ENCODE measurements around the gene PERM1.
"Not testable (repeated sequence)": the region's sequence is repeated elsewhere in the genome, so short reads cannot be mapped to it uniquely, and the experiment has no call there.

PERM1 gene

GRCh38 chr1:1013922-1014648, 32.2 kb upstream of the PERM1 start:
- peak; percentile 45 to 55 for DNase-seq

GRCh38 chr1:1013105-1013921, 31.4 kb upstream of the PERM1 start, which contains the start of gene ISG15:
ISG15 (plus strand) TSS chr1:1013497; CDS start chr1:1013574, 77 bp downstream.
- DNase-seq: peak; percentile 83 to 88

DNA sequence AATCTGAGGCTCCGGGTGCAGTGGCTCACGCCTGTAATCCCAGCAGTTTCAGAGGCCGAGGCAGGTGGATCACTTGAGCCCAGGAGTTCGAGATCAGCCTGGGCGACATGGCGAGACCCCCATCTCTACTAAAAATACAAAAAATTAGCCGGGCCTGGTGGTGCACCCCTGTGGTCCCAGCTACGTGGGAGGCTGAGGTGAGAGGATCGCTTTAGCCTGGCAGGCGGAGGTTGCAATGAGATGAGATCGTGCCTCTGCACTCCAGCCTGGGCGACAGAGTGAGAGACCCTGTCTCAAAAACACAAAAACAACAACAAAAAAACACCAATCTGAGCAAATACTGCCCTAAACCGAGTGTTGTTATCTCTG, 30.8 kb upstream of the PERM1 start:
- not testable (repeated sequence) for DNase-seq

DNA sequence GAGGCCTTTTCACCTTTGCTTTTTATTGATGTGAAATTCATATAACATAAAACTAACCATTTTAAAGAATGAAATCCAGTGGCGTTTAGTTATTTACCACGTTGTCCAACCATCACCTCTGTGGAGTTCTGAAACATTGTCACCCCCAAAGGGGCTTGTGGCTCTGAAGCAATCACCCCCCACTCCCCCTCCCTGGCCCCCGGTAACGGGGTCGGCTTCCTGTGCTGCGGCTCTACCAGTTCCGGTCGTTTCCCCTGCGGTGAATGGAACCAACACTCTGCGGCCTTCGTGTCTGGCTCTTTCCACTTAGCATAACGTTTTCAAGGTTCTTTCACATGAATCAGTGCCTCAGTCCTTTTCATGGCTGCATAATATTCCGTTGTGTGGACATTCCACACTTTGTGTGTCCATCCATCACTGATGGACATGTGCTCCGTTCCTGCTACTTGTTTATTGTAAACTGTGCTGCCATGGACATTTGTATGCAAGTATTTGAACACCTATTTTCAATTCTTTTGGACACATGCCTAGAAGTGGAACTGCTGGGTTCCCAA, 29.6 kb upstream of the PERM1 start:
- DNase-seq: no peak

DNA sequence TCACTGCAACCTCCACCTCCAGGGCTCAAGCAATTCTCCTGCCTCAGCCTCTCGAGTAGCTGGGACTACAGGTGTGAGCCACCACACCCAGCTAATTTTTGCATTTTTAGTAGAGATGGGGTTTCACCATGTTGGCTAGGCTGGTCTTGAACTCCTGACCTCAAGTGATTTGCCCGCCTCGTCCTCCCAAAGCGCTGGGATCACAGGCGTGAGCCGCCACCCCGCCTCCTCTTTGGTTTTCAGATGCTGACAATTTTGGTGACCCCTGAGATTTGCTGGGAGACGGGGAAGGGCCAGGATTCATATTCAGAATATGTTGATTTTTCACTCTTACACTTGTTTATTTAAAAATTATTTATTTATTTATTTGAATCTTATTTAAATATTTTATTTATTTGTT, 28.2 kb upstream of the PERM1 start:
- DNase-seq: not testable (repeated sequence)

DNA sequence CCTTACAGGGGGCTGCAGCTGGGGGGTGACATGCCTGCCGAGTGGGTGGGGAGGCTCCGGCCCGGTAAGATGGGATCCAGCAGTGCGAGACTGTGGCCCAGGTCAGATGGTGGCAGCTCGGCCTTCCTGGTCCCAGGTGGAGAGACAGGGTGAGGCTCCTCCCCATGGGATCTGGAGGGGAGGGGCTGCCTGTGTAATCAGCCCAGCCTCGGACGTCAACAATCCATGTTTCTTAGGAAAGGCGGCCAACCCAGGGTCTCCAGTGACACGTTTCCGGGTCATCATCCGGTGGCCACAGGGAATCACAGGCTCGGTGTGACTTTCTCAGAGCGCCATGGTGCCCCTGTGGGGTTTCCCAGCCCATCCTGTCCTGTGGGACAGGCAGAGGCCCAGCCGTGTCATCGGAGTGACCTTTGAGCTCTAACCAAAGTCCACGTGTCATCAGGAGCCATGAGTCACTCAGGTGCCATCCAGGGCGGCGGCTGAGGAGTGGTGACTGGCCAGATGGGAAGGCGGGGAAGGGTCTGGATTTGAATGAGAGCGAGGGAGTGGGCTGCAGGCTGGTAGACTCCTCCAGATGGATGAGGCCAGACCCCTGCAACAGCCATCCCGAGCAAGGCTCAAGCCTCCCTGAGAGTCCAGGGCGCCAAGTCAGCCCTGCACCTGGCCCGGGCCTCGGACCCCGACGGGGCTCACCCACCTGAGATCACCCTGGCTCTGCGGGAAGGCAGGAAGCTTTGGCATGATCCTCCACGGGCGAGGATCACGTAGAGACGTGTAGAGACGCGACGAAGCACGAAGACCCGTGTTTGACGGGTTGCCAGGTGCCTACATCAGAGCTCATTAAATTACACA, 24.6 kb upstream of the PERM1 start:
- no peak for DNase-seq

DNA sequence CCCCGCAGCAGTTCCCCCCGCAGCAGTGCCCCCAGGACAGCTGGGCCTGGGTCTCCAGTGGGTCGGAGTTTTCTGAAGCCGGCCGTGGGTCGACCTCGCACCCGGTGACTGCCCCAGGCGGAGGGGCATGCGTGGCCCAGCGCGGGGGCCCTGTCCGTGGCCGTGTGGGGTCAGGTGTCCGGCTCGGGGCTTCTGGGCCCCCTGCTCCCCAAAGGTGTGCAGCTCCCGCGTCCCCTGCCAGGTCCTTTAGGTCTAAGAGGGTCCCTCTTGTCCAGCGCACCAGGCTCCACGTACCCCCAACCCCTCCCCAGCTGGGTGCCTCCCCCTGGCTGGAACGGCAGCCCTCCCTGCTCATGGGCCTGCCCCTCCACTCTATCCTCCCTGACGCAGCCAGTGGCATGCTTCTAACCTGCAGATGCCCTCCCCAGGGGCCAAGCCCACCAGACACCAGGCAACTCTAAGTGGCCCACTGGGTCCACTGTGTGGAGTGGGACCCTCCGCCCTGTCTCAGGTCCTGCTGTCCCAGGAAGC, 23.9 kb upstream of the PERM1 start:
- DNase-seq: no peak

- no peak for DNase-seq
Observed at GRCh38 chr1:1004780-1005697, 23.1 kb upstream of the PERM1 start.

DNA sequence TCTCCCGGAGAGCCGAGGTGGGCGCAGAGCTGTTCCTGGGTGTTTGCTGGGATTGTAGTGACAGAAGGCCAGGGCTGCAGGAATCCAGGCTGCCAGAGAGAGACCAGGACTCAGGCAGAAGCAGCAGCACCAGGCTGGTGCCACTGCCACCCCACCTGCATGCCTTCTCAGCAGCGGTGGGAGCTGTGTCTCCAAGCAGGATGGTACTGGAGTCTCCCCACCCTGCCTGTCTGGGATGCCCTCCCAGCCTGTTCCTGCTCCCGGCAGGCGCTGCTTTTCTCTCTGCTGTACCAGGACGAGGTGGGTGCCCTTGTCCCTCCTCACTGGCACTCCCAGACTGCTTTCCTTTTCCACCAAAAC, 22.5 kb upstream of the PERM1 start:
- DNase-seq: no peak

- DNase-seq: no peak
Observed at GRCh38 chr1:1003618-1004419, 21.9 kb upstream of the PERM1 start.

GRCh38 chr1:1001057-1001783, 19.3 kb upstream of the PERM1 start:
- no peak for DNase-seq

- peak; percentile 68 to 69 for DNase-seq
Observed at GRCh38 chr1:1000357-1001056, 18.6 kb upstream of the PERM1 start.

GRCh38 chr1:999725-1000356, 17.9 kb upstream of the PERM1 start, which contains the start of gene HES4:
HES4 (minus strand) TSS chr1:1000097; CDS start chr1:999973, 124 bp downstream.
- peak; percentile 71 to 73 for DNase-seq

DNA sequence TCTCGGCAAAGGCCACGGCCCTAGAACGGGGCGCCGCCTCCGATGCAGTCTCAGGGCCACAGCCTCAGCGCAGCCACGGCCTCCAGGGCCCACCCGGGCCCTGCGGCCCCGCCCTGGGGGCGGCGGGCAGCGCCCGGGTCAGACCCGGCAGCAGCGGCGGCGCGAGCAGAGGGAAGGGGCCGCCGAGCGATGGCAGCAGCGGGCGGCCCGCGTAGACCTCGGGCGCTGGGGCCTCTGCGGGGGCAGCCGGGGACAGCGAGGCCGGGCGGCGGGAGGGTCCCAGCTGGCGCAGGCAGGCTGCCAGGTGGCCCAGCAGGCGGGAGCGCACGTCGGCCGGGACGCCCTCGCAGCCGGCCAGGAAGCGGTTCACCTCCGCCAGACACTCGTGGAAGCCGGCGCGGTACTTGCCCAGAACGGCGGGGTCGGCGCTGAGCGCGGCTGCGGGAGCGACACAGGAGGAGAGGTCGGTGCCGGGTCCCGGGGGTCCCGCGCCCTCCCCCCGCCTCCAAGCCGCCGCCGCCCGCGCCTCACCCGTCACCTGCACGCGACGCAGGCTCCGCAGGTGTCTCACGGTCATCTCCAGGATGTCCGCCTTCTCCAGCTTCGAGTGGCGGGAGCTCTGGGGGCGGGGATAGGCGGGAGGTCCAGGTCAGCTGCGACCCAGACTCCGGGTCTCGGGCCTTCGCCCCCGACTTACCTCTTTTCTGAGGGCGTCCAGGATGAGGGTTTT, 17.3 kb upstream of the PERM1 start:
- DNase-seq: peak in 1 of 2 experiments; percentile 24

DNA sequence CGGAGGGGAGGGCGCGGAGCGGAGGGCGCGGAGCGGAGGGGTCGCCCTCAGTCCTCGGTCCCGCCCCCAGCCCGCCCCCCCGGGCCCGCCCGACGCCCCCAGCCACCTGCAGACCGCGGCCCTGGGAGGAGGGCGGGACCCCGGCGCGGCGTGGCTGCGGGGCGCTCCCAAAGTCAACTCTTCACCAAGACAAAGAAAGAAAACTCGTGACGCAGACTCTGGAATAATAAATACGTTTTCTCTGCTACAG, 16.8 kb upstream of the PERM1 start:
- DNase-seq: no peak

DNA sequence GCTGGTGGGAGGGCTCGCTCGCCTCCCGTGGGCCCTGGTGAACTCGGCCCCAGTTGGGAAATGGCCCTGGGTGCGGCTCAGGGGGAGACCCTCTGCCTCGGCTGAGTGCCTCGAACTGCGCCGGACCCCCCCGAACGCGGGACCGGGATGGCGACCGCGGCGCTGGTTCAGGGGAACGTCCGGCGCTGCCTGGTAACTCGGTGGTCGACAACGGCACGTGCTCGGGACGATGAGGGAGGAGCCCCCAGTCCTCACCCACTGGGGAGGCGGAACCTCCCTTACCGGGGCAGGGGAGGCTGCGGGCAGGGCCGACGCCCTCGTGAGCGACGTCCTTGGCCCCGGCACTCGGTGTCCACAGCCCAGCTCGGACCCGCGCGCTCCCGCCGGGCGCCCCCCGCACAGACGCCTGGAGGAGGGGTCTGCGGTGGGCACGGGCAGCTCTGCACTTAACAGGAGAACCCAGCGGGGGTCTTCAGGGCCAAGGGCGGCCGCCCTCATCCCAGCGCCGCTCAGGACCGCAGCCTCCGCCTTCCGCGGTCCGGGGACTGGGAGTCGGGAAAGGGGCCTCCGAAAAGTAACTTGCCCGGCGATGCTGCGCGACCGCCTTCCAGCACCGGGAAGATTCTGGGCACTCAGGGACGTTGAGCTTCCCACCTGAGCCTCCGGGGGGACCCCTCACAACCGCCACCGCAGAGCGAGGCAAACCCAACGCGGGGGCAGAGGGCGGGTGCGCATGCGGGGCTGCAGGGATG, 16.3 kb upstream of the PERM1 start:
- no peak for DNase-seq

GRCh38 chr1:997713-997992, 15.8 kb upstream of the PERM1 start:
- no peak for DNase-seq
